Measurements from ENCODE around the gene CLRN1. TPM values are rescaled to one million over a fixed set of nuclear protein-coding genes. Genes with fewer than 3 reads are reported as not detected.

The CLRN1 gene
- total and polyA plus RNA-seq, 2 of the 13 experiments (the other 11 are each of a cell fraction or from before 2014, with no cell fraction given): not detected

DNA sequence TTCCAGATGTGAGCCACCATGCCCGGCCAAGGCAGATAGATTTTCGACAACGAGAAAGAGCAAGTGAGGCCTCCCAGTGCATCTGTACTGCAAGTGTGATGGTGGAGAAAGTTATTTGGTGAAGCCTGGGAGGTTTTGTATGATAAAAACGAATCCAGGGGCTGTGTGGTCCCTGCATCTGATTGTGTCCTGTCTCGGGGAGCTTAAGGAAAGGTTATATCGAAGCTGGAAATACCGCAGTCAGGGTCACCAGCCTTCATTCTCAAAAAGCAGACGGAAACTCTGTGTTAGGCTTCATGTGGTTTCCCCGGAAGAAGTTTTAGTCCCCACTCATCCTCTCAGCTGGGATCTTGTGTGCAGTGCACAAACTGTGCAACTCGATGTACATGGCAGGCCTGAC lies 70.7 kb downstream of the CLRN1 start (continued):
- TF ChIP-seq, protein P1, sequence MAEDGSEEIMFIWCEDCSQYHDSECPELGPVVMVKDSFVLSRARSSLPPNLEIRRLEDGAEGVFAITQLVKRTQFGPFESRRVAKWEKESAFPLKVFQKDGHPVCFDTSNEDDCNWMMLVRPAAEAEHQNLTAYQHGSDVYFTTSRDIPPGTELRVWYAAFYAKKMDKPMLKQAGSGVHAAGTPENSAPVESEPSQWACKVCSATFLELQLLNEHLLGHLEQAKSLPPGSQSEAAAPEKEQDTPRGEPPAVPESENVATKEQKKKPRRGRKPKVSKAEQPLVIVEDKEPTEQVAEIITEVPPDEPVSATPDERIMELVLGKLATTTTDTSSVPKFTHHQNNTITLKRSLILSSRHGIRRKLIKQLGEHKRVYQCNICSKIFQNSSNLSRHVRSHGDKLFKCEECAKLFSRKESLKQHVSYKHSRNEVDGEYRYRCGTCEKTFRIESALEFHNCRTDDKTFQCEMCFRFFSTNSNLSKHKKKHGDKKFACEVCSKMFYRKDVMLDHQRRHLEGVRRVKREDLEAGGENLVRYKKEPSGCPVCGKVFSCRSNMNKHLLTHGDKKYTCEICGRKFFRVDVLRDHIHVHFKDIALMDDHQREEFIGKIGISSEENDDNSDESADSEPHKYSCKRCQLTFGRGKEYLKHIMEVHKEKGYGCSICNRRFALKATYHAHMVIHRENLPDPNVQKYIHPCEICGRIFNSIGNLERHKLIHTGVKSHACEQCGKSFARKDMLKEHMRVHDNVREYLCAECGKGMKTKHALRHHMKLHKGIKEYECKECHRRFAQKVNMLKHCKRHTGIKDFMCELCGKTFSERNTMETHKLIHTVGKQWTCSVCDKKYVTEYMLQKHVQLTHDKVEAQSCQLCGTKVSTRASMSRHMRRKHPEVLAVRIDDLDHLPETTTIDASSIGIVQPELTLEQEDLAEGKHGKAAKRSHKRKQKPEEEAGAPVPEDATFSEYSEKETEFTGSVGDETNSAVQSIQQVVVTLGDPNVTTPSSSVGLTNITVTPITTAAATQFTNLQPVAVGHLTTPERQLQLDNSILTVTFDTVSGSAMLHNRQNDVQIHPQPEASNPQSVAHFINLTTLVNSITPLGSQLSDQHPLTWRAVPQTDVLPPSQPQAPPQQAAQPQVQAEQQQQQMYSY (CRISPR knock-in tag; IDR thresholded peaks at IDR 0.05): no peak

DNA sequence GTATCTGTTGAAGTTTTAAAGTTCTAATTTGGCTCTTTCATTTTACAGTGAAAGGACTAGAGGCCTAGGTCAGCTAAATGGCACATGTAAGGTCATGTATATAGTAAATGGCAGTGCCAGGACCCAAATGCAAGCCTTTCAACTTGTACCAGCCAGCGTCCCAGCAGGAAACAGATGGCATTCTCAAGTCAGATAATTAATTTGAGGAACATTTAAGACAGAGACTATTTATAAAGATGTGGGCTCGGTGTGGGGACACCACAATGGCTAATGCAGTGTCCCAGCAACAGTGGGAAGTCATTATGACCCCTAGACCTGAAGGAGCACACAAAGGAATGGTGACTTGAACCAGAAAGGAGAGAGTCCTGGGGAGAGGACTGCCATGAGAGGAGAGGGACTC lies 73.4 kb downstream of the CLRN1 start:
- TF ChIP-seq ZNF407 (CRISPR knock-in tag; IDR thresholded peaks at IDR 0.05; ENCODE audit: not compliant biosample characterization): no peak
- TF ChIP-seq TOE1 (CRISPR knock-in tag; IDR thresholded peaks at IDR 0.05): no peak
- no peak for TF ChIP-seq MATR3 (CRISPR knock-in tag; IDR thresholded peaks at IDR 0.05)
- TF ChIP-seq, protein P2, sequence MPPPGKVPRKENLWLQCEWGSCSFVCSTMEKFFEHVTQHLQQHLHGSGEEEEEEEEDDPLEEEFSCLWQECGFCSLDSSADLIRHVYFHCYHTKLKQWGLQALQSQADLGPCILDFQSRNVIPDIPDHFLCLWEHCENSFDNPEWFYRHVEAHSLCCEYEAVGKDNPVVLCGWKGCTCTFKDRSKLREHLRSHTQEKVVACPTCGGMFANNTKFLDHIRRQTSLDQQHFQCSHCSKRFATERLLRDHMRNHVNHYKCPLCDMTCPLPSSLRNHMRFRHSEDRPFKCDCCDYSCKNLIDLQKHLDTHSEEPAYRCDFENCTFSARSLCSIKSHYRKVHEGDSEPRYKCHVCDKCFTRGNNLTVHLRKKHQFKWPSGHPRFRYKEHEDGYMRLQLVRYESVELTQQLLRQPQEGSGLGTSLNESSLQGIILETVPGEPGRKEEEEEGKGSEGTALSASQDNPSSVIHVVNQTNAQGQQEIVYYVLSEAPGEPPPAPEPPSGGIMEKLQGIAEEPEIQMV (CRISPR knock-in tag; IDR thresholded peaks at IDR 0.05; ENCODE audit: low read depth): no peak
- TF ChIP-seq PTBP1 (IDR thresholded peaks at IDR 0.05; ENCODE audit: low read depth, low read length, poor library complexity, severe bottlenecking): no peak
- Histone ChIP-seq H3K9ac (ENCODE audit: insufficient read depth, low read depth, low read length) (no peak overlapping the region), H4K20me1 (ENCODE audit: insufficient read depth, low read length) (no peaks in the 10 kb centered on the region), H3K4me2 (ENCODE audit: low read depth, low read length) (no peak overlapping the region), H3K36me3 (replicated peaks in 1 of 2; ENCODE audit: control insufficient read depth in 1 of 2, insufficient read depth in 2 of 2, low read length in 2 of 2) (no peaks in the 10 kb centered on the region), H3K4me1 (ENCODE audit: insufficient read depth, low read length) (peaks cover 9% of the 10 kb centered on the region; the same call in 1 of the 2 replicates), H3K27ac (ENCODE audit: extremely low read length, insufficient read depth, low read length) (no peak overlapping the region), H3K79me2 (ENCODE audit: insufficient read depth, low read length) (no peaks in the 10 kb centered on the region), H3K9me3 (ENCODE audit: low read length) (no peaks in the 10 kb centered on the region), H3K27me3 (ENCODE audit: control insufficient read depth in 1 of 2, insufficient read depth in 2 of 2, low read length in 2 of 2) (peaks cover 0 to 6% of the 10 kb centered on the region in 2 experiments; a peak in 3 of 5 replicates), H2AFZ (ENCODE audit: low read length) (no peak overlapping the region), H3K4me3 (replicated peaks in 1 of 3; ENCODE audit: insufficient read depth in 1 of 3, low read depth in 2 of 3, low read length in 3 of 3) (no peak overlapping the region)
- ChIA-PET POLR2A (no interaction called here), CTCF (ENCODE audit: low intra/inter-chr PET ratio, low total read pairs) (no interaction called here)
- DNase-seq (ENCODE audit: low spot score) (no peak), ATAC-seq (no peak), FAIRE-seq (no peak)
- BruUV-seq (replicated peaks): no TSS peak
- 0% methylated on average over 2 of the region's 2 CpGs for WGBS (ENCODE audit: low lambda C conversion rate)
- in situ Hi-C loops (cut with HindIII; ENCODE audit: extremely low pct_ligation_motif_present, low pct_unique_long_range_greater_than_20kb) (no loop called here), intact Hi-C loops (cut with micrococcal nuclease; ENCODE audit: unreplicated experiment) (no loop called here)

All from HepG2 (cell line).